ENCODE measurements around the gene SMIM45.

The SMIM45 gene

DNA sequence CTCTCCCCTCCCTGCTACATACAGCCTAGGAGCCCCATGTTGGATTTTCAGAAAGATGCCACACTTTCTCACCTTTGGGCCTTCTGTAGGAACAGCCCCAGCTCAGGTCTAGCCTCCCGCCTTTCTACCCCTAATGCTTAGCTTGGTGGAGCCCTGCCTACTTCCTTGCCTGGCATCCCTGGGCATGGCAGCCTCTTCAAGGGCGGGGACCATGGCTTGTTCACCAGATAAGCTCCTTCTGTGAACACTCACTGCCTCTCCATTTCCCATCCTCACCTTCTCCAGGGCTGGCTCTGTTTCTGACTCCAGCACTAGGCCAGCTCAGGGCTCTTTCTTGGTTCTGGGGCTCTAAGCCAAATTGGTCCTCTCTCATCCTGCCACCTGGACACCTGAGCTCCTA lies 18.7 kb downstream of the SMIM45 start:
- no peak for DNase-seq (ENCODE audit: low spot score)

DNA sequence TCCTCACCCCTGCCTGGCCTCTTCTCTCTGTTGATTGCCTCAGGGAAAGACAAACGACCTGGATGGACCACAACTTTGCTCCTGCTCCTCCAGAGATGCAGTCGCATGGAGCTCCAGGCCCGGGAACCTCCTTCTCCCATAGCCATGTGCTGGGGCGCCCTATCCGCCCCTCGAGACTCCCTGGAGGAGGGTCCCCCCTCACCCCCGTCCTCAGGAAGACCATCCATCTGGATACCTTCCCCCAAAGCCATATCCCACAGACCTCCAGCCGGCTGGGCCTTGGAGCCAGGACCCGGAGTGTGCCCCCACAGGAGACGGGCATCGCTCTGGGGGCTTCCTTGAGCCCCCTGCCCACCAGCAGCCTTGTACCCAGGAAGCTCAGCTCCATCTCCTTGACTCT lies 19.5 kb downstream of the SMIM45 start:
- DNase-seq (ENCODE audit: low spot score): no peak

DNA sequence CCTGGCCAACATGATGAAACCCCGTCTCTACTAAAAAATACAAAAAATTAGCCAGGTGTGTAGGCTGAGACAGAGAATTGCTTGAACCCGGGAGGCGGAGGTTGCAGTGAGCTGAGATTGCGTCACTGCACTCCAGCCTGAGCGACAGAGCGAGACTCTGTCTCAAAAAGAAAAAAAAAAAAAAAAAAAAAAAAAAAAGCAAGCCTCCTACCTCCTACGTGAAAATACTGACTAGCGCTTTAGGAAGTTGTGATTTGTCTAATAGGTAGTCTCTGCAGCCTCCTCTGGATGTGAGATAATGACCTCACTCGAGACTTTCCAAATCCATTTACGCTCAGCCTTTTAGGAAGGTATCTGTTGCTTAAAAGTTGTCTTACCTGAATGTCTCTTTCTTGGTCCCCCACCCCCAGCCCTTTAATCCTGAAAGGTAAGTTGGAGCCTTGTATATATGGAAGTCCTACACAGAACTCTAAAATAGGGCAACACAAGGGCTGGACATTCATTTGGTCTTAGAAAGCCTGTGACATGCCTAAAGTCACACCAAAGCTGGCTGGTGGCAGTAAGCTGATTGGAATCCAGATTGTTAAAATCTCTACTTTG lies 22.8 kb downstream of the SMIM45 start:
- no peak for DNase-seq (ENCODE audit: low spot score)

DNA sequence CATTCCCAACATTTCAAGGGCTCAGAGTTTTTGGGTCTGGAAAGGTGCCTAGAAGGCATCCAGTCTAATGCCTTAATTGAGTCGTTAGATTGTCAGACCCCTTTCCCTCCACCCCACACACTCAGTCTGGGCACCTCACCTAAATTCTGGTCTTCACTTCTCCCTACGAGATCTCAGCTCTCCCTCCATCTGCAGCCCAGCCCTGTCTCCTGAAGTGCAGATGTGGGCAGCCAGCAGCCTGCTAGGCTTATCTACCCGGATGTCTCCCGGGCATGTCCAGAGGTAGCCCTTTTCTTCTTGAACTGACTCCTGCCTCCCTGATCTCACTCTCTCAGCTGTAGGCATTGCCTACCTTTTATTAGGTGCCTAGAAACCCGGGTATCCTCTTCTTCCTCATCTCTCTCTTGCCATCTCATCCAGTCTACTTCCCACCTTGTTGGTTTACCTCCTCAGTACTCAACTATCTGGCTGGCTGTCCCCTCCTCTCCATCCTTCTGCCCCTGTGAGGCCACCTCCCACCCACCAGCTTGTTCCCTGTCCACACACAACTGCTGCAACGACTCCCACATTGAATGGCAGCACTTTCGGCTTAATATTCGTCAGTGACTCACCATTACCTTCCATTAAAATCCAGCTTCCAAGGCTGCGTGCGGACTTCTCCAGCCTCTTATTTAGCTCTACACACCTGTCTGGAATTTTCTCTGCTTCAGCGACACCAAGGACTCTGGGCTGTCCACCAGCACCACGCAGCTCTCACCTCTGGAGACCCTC lies 23.5 kb downstream of the SMIM45 start:
- no peak for DNase-seq (ENCODE audit: low spot score)

DNA sequence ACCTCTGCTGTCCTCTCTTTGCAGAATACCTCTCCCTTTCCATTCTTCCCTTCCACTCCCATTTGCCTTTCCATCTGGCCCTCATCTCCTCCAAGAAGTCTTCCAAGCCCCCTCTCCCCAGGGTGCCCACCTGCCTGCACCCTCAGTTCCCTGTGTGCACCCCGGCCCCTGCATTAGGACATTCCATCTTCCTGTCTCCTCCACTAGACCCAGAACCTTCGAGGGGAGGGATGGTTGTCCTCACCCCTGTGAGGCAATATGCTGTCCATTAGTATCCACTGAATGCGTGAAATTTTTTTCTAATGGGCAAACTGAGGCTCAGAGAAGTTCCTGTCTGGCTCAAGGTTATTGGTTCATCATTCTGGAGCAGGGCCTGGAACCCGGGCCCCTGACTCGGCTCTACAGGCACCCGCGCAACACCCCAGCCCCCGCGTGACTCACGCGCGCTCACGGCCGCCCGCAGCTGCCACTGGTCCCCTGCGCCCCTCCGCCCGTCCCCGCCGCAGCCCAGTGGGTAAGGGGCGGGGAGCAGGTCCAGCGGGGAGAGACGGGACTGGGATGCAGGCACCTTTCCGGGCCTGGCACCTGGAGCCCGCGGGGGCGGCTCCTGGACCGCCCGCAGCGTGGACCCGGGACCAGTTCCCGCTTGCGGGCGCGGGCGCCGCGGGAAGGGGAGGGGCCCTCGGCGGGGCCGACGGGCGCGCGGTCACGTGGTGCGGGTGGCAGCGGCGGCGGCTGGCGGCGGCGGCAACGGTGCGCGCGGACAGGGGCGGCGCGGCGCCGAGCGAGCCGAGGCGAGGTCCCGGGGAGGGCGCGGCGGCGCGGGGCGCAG lies 24.3 kb downstream of the SMIM45 start:
- no peak for DNase-seq (ENCODE audit: low spot score)

DNA sequence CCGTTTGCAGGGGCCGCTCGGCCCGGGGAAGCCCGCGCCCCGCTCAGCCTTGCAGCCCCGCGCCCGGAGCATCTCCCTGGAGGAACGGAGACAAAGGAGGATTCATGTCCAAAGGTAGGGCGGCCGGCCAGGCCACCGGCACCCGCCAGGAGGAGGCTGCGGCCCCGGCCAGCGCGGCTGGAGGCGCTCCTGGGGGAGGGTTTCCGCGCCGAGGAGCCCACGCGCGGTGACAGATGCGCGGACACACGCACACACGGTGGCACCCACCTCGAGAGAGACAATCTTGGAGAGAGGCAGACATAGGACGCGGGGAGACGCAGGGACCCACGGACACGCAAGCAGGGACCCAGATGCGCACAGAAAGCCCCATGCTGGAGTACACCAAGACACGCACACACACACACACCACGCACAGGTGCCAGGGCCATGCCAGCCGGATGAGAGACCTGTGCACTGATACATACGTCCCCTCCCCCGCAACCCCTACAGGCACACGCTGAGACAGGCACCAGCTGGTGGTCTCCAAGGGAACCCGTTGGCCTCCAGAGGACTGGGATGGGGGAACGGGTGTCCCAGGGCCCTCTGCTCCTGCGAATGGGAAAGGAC lies 25.1 kb downstream of the SMIM45 start:
- DNase-seq (ENCODE audit: low spot score): no peak

DNA sequence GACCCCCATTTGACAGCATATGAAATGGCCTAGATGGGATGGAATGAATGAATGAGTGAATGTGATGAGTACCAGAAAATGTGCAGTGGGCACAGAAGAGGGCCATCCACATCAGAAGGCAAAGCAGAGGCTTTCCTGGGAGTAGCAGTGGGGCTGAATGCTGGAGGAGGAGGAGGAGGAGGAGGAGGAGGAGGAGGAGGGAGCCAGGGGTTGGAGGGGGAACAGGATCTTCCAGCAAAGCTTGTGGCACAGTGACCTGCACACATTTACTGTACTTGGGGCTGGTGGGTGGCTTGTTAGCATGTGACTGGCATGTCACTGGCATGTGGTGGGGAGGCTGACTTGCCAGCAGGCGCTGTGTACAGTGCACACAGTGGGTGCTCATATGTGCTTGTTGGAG lies 26.8 kb downstream of the SMIM45 start:
- DNase-seq (ENCODE audit: low spot score): no peak

DNA sequence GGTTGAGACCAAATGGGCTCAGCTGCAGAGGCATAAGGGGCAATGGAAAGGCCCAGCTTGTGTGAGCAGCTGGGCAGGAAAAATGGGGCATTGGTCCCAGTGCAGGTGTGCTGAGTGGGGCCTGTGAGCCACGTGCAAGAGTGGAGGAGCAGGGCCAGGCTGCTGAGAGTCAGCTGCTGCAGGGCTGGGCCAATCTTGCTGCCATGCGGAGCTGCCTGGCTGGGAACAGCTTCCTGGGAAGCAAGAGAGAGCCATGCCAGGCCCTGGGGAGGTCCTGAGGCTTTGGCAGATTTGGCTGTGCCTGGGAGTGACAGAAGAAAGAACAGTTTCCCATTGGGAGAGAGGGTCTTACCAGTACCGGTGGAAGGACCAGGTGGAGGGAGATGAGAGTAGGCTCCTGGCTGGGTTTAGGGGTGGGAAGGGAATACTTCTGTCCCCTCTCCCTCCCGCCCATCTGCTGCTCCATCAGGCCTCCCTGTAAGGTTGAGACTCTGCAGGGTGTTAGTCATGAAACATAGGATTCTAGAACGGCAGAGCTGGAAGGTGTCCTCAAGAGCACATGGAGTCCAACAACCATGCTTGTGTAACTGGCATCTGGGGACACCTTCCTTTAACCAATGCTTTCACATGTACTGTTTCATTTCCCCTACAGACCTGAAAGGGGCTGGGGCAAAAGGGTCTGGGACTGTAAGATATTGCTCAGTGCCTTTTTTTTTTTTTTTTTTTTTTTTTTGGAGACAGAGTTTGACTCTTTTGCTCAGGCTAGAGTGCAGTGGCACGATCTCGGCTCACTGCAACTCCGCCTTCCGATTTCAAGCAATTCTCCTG lies 27.7 kb downstream of the SMIM45 start:
- no peak for DNase-seq (ENCODE audit: low spot score)

DNA sequence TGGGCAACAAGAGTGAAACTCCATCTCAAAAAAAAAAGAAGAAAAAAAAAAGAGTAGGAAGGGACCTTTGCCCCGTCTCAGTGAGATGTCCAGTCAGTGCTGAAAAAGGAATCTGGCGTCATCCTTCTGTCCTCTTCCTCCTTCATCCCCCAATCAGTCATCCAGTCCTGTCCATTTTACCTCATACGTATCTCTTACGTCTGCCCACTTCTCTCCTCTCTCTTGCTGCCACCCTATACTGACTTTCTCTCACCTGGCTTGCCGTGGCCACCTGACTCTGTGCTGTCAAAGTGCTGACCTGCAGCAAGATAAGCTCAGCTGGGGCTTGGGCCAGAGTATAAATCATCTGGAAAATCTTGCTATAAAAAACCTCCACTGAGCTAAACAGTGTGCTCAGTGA lies 30.9 kb downstream of the SMIM45 start:
- no peak for DNase-seq (ENCODE audit: low spot score)

DNA sequence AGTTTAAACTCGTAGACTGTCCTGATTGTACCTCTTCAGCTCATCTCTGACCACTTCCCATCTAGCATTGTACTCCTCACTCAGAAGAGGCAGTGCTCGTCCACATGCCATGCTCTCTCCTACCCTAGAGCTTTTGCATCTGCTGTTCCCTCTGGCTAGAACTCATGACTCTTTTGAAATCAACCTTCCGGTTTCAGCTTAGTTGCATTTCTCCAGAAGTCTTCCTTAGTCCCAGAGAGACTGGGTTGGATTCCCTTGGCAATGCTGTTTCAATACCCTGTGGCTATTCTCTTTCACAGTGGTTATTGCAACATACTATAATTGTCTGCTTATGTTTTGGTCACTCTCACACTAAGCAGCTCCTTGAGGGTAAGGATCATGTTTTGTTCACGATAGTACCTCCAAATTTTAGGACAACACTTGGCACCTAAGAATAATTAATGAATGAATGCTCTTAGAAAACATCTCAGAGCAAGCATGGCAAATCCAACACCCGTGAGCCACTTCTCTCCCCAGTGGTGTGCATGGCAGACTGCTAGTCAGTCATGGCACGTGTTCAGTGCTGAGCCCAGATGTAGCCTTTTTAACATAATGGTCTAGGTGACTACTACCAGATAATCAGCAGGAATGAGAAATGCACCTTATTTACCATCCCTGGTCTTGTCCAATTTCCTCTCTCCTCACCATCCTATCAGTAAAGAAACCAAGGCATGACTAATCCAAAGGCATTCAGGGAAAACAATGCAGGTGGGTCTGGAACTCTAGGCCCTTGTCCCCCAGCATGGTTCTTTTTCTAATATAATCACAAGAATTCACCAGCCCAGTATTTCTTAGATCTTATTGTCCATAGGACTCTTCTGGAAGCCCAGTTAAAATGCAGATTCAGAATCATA lies 31.8 kb downstream of the SMIM45 start:
- DNase-seq (ENCODE audit: low spot score): no peak

DNA sequence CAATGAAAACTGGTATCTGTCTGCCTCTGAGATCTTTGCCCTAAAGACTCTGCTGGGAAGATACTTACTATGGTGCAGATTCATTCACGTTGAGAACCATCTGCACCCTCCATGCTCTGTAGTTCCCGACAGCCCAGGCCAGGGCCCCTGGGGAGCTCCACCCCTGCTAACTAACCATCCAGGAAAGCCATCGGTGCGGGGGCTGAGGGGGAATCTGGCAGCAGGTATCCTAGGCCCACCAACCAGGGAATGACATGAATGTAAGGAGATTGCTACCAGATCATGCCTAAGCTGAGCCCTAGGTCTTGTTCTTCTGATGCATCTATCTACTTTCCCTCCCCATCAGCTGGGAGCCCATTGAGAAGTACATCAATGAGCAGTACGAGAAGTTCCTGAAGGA lies 35.3 kb downstream of the SMIM45 start:
- no peak for DNase-seq (ENCODE audit: low spot score)

DNA sequence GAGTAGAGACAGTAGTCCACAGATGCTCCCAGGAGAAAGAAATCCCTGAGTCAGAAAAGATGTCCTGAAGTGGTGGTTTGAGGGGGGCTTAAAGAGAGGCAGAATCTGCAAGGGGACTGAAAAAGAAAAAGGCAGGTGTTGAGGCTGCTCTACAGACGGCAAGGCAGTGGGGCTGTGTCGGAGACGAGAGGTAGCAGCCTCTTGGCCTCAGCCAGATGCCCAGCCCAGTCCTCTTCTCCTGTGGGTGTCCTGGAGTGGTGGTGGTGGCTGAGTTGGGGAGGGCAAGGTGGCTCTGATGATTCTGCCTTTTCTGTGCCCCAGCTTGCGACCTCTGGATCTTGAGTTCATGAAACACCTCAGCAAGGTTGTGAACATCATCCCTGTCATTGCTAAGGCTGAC lies 37.3 kb downstream of the SMIM45 start:
- no peak for DNase-seq (ENCODE audit: low spot score)

DNA sequence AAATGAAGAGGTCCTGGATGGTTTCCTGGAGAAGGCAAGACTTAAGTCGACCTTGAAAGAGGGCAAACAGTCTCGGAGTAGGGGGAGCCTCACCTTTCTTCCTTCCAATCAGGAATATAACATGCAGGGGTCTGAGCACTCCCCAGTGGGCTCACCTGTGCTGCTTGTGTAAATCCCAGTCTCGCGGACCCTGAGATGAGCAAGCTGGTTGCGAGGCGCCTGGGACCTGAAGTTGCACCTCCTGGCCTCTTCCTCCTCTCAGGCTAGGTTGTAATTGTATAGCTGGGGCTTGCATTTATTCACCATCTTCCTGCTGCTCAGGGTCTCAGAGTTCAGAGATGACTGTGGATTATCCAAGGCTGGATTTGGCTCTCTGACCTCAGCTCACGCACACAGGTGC lies 39.2 kb downstream of the SMIM45 start:
- DNase-seq (ENCODE audit: low spot score): no peak

DNA sequence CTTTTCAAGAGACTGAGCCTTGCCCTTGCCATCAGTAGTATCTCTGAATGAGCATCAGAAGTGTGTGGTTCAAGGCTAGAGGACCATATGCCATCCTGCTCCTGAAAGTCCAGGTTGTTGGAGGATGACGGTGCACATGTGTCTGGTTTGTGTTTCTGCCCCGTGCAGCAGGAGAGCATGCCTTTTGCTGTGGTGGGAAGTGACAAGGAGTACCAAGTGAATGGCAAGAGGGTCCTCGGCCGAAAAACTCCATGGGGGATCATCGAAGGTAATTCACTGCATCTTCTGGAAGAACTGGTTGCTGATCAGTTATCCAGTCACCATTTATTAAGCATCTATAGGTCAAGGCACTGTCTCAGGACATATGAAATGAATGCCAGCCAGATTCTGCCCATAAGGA lies 40.5 kb downstream of the SMIM45 start:
- DNase-seq (ENCODE audit: low spot score): no peak

DNA sequence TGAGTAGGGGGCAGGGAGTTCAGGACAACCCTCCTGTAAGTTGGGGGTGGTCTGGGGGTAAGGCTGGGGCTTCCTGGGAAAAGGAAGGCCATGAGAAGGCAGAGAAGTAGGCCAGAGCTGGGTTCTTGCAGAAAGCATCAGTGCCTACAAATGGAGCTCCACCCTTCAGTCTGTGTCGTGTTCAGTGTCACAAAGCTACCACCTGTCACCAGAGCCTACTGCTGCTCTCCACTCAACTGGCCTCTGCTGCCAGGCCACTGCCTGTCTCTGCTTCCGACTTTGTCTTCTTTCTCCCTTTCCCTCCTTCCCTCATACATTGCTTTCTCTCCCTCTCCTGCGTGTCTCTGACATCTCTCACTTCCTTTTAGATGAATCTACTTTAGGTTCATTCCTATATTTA lies 43.3 kb downstream of the SMIM45 start:
- DNase-seq (ENCODE audit: low spot score): no peak

DNA sequence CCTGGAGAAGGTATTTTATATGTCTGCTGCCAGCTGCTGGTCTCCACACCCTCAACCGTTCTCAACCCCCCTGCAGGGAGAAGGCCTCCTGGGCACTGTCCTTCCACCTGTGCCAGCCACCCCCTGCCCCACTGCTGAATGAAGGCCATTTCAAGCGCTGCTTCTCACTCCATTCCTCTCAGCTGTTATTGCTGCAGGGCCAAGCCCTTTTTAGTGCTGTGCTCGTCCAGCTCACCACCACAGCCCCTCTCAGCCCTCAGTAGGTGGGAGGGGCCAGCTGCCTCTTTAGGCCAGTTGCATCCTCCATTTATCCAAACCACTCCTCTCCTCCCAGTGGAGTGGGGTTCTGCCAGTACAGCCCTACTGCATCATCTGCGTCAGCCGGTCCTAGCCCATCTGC lies 44.9 kb downstream of the SMIM45 start:
- DNase-seq (ENCODE audit: low spot score): no peak

DNA sequence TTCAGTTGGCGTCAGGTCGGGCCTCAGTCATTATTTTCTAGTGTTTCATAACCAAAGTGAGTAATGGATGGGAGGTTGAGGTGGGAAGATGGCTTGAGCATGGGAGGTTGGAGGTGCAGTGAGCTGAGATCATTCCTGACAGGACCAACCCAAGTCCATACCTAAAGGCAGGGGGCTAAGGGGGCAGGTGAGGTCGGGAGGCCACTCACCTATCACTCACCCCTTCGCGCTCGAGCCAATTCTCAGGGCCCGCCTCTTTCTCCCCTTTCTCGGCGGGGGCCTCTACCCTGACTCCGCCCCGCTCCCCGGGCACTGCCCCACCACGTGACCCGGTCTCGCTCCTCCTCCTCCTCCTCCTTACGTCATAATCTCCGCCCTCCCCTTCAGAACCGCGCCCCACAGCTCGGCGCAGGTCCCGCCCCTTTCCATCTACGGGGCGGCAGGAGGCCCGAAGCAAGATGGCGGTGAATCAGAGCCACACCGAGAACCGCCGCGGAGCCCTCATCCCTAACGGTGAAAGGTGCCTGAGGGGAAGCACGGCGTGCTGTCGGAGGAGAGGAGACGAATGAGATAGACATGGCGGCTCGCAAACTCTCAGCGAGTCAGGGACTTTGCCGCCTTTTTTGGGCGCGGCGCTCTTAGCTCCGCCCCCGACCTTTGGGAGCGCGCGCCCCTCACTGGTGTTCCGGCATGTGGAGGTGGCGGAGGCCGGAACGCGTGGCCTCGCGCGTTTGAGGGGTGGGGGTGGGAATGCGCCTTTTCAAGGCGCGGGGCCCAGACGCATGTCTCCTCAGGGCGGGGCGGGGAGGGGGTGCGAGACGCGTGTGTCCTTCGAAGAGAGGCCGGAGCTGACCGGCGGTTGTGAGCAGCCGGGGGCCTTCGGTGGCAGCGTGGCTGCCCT lies 46.7 kb downstream of the SMIM45 start, which contains the start of gene WBP2NL:
Gene WBP2NL, plus strand, starts transcription at position 428 of the 901 bp plus-strand sequence. Its CDS starts 31 bp downstream, at position 459.
- DNase-seq (ENCODE audit: low spot score): peak; percentile 49

DNA sequence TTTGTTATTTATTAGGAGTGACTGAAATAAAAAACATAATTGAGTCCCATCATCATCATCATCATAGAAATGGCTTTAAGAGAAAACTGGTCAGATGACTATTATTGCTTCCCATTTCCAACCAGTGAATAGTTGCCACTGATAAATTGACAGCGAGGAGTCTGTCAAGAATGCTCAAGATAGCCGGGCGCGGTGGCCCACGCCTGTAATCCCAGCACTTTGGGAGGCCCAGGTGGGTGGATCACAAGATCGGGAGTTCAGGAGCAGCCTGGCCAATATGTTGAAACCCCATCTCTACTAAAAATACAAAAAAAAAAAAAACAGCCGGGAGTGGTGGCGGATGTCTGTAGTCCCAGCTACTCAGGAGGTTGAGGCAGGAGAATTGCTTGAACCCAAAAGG lies 48.5 kb downstream of the SMIM45 start:
- DNase-seq (ENCODE audit: low spot score): no peak

DNA sequence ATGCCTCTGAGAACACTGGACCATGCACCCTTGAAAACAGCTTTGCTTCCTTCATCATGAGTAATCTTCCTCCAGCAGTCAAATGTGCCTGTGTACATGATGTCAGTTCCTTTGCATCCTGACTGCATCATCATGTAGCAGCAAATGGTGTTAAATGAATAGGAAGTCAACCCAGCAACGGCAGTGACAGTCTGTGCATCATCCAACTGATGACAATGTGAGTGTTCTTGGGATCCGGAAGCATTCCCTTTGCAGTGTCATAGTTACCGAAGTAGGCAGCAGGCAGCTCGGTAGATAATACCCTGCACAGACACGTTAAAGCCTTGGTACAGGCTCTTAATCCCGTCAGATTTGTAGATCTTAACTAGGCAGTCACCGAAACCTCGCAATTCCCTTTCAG lies 49.2 kb downstream of the SMIM45 start:
- DNase-seq (ENCODE audit: low spot score): peak; percentile 98

DNA sequence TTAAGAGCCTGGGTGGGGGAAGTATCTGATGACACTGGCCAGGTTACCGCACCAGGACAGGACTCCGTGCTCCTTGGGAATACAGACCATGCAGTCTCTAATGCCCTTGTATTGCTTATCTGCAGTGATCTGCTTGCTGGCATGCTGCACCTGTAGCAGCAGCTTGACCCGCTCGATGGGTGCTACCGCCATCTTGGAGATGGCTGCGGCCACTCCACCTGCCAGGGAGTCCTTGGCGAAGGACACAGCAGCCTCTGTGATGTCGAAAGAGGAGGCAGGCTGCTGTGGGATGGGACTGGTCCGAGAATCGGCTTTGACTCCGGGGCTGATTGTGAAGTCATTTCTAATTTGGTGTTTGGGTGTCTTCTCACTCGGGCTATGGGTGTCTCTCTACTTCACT lies 49.8 kb downstream of the SMIM45 start:
- no peak for DNase-seq (ENCODE audit: low spot score)
